Measurements from ENCODE around the gene REEP5.
"Not testable (repeated sequence)": the region's sequence is repeated elsewhere in the genome, so short reads cannot be mapped to it uniquely, and the experiment has no call there.

REEP5 gene

GRCh38 chr5:112902561-112902960 lies 19.5 kb downstream of the REEP5 start:
- H3K9me3 ChIP-seq (ENCODE audit: control insufficient read depth in 1 of 2, low read length in 2 of 2), result no peaks in the 10 kb centered on the region
- no peak overlapping the region for H3K4me3 ChIP-seq (ENCODE audit: low read depth in 1 of 2, low read length in 2 of 2)
- H3K36me3 ChIP-seq (ENCODE audit: control insufficient read depth in 1 of 2, insufficient read depth in 2 of 2, low read length in 2 of 2), result peaks cover 25 to 39% of the 10 kb centered on the region in 2 donors
- no peak overlapping the region for H3K27ac ChIP-seq (ENCODE audit: low read depth, low read length)
- H3K4me1 ChIP-seq (ENCODE audit: control insufficient read depth in 1 of 2, insufficient read depth in 2 of 2, low read length in 2 of 2), result no peaks in the 10 kb centered on the region
- no peaks in the 10 kb centered on the region for H3K27me3 ChIP-seq (ENCODE audit: control insufficient read depth in 1 of 2, insufficient read depth in 2 of 2, low read length in 2 of 2)
- no peak overlapping the region for H3K9ac ChIP-seq (ENCODE audit: low read depth in 1 of 2, low read length in 2 of 2)

GRCh38 chr5:112895682-112896081 lies 26.3 kb downstream of the REEP5 start:
- no peaks in the 10 kb centered on the region for H3K27me3 ChIP-seq (ENCODE audit: control insufficient read depth in 1 of 2, insufficient read depth in 2 of 2, low read length in 2 of 2)
- no peak overlapping the region for H3K27ac ChIP-seq (ENCODE audit: low read depth, low read length)
- H3K9ac ChIP-seq (ENCODE audit: low read depth in 1 of 2, low read length in 2 of 2), result no peak overlapping the region
- H3K9me3 ChIP-seq (ENCODE audit: control insufficient read depth in 1 of 2, low read length in 2 of 2), result no peaks in the 10 kb centered on the region
- H3K36me3 ChIP-seq (ENCODE audit: control insufficient read depth in 1 of 2, insufficient read depth in 2 of 2, low read length in 2 of 2), result peaks cover 10 to 55% of the 10 kb centered on the region in 2 donors
- no peaks in the 10 kb centered on the region for H3K4me1 ChIP-seq (ENCODE audit: control insufficient read depth in 1 of 2, insufficient read depth in 2 of 2, low read length in 2 of 2)
- H3K4me3 ChIP-seq (ENCODE audit: low read depth in 1 of 2, low read length in 2 of 2), result no peak overlapping the region

- no peaks in the 10 kb centered on the region for H3K4me1 ChIP-seq (ENCODE audit: control insufficient read depth in 1 of 2, insufficient read depth in 2 of 2, low read length in 2 of 2)
- no peaks in the 10 kb centered on the region for H3K9me3 ChIP-seq (ENCODE audit: control insufficient read depth in 1 of 2, low read length in 2 of 2)
- H3K27ac ChIP-seq (ENCODE audit: low read depth, low read length), result no peak overlapping the region
- H3K36me3 ChIP-seq (ENCODE audit: control insufficient read depth in 1 of 2, insufficient read depth in 2 of 2, low read length in 2 of 2), result peaks cover 2 to 43% of the 10 kb centered on the region in 2 donors
- H3K9ac ChIP-seq (ENCODE audit: low read depth in 1 of 2, low read length in 2 of 2), result no peak overlapping the region
- H3K4me3 ChIP-seq (ENCODE audit: low read depth in 1 of 2, low read length in 2 of 2), result no peak overlapping the region
- H3K27me3 ChIP-seq (ENCODE audit: control insufficient read depth in 1 of 2, insufficient read depth in 2 of 2, low read length in 2 of 2), result no peaks in the 10 kb centered on the region
Measured at GRCh38 chr5:112892776-112893175, 29.3 kb downstream of the REEP5 start.

GRCh38 chr5:112892066-112892465 lies 30.0 kb downstream of the REEP5 start:
- not testable (repeated sequence) for H3K27me3 ChIP-seq (ENCODE audit: control insufficient read depth in 1 of 2, insufficient read depth in 2 of 2, low read length in 2 of 2); H3K4me3 ChIP-seq (ENCODE audit: low read depth in 1 of 2, low read length in 2 of 2); H3K9ac ChIP-seq (ENCODE audit: low read depth in 1 of 2, low read length in 2 of 2); H3K27ac ChIP-seq (ENCODE audit: low read depth, low read length); H3K9me3 ChIP-seq (ENCODE audit: control insufficient read depth in 1 of 2, low read length in 2 of 2); H3K4me1 ChIP-seq (ENCODE audit: control insufficient read depth in 1 of 2, insufficient read depth in 2 of 2, low read length in 2 of 2)
- H3K36me3 ChIP-seq (ENCODE audit: control insufficient read depth in 1 of 2, insufficient read depth in 2 of 2, low read length in 2 of 2), result peaks cover 2 to 43% of the 10 kb centered on the region in 2 donors

- Histone ChIP-seq H3K4me3 (ENCODE audit: low read depth in 1 of 2, low read length in 2 of 2) (no peak overlapping the region), H3K9me3 (ENCODE audit: control insufficient read depth in 1 of 2, low read length in 2 of 2) (no peaks in the 10 kb centered on the region), H3K27ac (ENCODE audit: low read depth, low read length) (no peak overlapping the region), H3K36me3 (ENCODE audit: control insufficient read depth in 1 of 2, insufficient read depth in 2 of 2, low read length in 2 of 2) (peaks cover 4 to 62% of the 10 kb centered on the region in 2 donors), H3K9ac (ENCODE audit: low read depth in 1 of 2, low read length in 2 of 2) (no peak overlapping the region), H3K4me1 (ENCODE audit: control insufficient read depth in 1 of 2, insufficient read depth in 2 of 2, low read length in 2 of 2) (no peaks in the 10 kb centered on the region), H3K27me3 (ENCODE audit: control insufficient read depth in 1 of 2, insufficient read depth in 2 of 2, low read length in 2 of 2) (no peaks in the 10 kb centered on the region)
Measured at GRCh38 chr5:112886975-112887374, 35.1 kb downstream of the REEP5 start.

- no peaks in the 10 kb centered on the region for H3K4me1 ChIP-seq (ENCODE audit: control insufficient read depth in 1 of 2, insufficient read depth in 2 of 2, low read length in 2 of 2)
- no peaks in the 10 kb centered on the region for H3K27me3 ChIP-seq (ENCODE audit: control insufficient read depth in 1 of 2, insufficient read depth in 2 of 2, low read length in 2 of 2)
- H3K9me3 ChIP-seq (ENCODE audit: control insufficient read depth in 1 of 2, low read length in 2 of 2), result no peaks in the 10 kb centered on the region
- H3K9ac ChIP-seq (ENCODE audit: low read depth in 1 of 2, low read length in 2 of 2), result no peak overlapping the region
- H3K27ac ChIP-seq (ENCODE audit: low read depth, low read length), result no peak overlapping the region
- H3K36me3 ChIP-seq (ENCODE audit: control insufficient read depth in 1 of 2, insufficient read depth in 2 of 2, low read length in 2 of 2), result peaks cover 7 to 65% of the 10 kb centered on the region in 2 donors
- no peak overlapping the region for H3K4me3 ChIP-seq (ENCODE audit: low read depth in 1 of 2, low read length in 2 of 2)
Measured at GRCh38 chr5:112885001-112885400, 37.0 kb downstream of the REEP5 start.

- Histone ChIP-seq H3K4me3 (ENCODE audit: low read depth in 1 of 2, low read length in 2 of 2) (no peak overlapping the region), H3K36me3 (ENCODE audit: control insufficient read depth in 1 of 2, insufficient read depth in 2 of 2, low read length in 2 of 2) (peaks cover 8 to 72% of the 10 kb centered on the region in 2 donors), H3K27me3 (ENCODE audit: control insufficient read depth in 1 of 2, insufficient read depth in 2 of 2, low read length in 2 of 2) (no peaks in the 10 kb centered on the region), H3K9ac (ENCODE audit: low read depth in 1 of 2, low read length in 2 of 2) (no peak overlapping the region), H3K27ac (ENCODE audit: low read depth, low read length) (no peak overlapping the region), H3K4me1 (ENCODE audit: control insufficient read depth in 1 of 2, insufficient read depth in 2 of 2, low read length in 2 of 2) (no peaks in the 10 kb centered on the region), H3K9me3 (ENCODE audit: control insufficient read depth in 1 of 2, low read length in 2 of 2) (no peaks in the 10 kb centered on the region)
Measured at GRCh38 chr5:112883192-112883591, 38.8 kb downstream of the REEP5 start.

GRCh38 chr5:112880219-112880964 lies 41.6 kb downstream of the REEP5 start:
- Histone ChIP-seq H3K4me3 (ENCODE audit: low read depth in 1 of 2, low read length in 2 of 2) (no peak overlapping the region), H3K9ac (ENCODE audit: low read depth in 1 of 2, low read length in 2 of 2) (no peak overlapping the region), H3K27me3 (ENCODE audit: control insufficient read depth in 1 of 2, insufficient read depth in 2 of 2, low read length in 2 of 2) (no peaks in the 10 kb centered on the region), H3K9me3 (ENCODE audit: control insufficient read depth in 1 of 2, low read length in 2 of 2) (no peaks in the 10 kb centered on the region), H3K4me1 (ENCODE audit: control insufficient read depth in 1 of 2, insufficient read depth in 2 of 2, low read length in 2 of 2) (no peaks in the 10 kb centered on the region), H3K36me3 (ENCODE audit: control insufficient read depth in 1 of 2, insufficient read depth in 2 of 2, low read length in 2 of 2) (peaks cover 13 to 67% of the 10 kb centered on the region in 2 donors), H3K27ac (ENCODE audit: low read depth, low read length) (no peak overlapping the region)

- H3K27me3 ChIP-seq (ENCODE audit: control insufficient read depth in 1 of 2, insufficient read depth in 2 of 2, low read length in 2 of 2), result no peaks in the 10 kb centered on the region
- H3K9ac ChIP-seq (ENCODE audit: low read depth in 1 of 2, low read length in 2 of 2), result no peak overlapping the region
- H3K27ac ChIP-seq (ENCODE audit: low read depth, low read length), result no peak overlapping the region
- no peaks in the 10 kb centered on the region for H3K9me3 ChIP-seq (ENCODE audit: control insufficient read depth in 1 of 2, low read length in 2 of 2)
- no peak overlapping the region for H3K4me3 ChIP-seq (ENCODE audit: low read depth in 1 of 2, low read length in 2 of 2)
- peaks cover 13 to 54% of the 10 kb centered on the region in 2 donors for H3K36me3 ChIP-seq (ENCODE audit: control insufficient read depth in 1 of 2, insufficient read depth in 2 of 2, low read length in 2 of 2)
- H3K4me1 ChIP-seq (ENCODE audit: control insufficient read depth in 1 of 2, insufficient read depth in 2 of 2, low read length in 2 of 2), result no peaks in the 10 kb centered on the region
Measured at GRCh38 chr5:112878760-112879159, 43.3 kb downstream of the REEP5 start.

GRCh38 chr5:112878101-112878500 lies 43.9 kb downstream of the REEP5 start:
- no peaks in the 10 kb centered on the region for H3K4me1 ChIP-seq (ENCODE audit: control insufficient read depth in 1 of 2, insufficient read depth in 2 of 2, low read length in 2 of 2)
- H3K9ac ChIP-seq (ENCODE audit: low read depth in 1 of 2, low read length in 2 of 2), result no peak overlapping the region
- no peaks in the 10 kb centered on the region for H3K9me3 ChIP-seq (ENCODE audit: control insufficient read depth in 1 of 2, low read length in 2 of 2)
- H3K4me3 ChIP-seq (ENCODE audit: low read depth in 1 of 2, low read length in 2 of 2), result no peak overlapping the region
- no peak overlapping the region for H3K27ac ChIP-seq (ENCODE audit: low read depth, low read length)
- no peaks in the 10 kb centered on the region for H3K27me3 ChIP-seq (ENCODE audit: control insufficient read depth in 1 of 2, insufficient read depth in 2 of 2, low read length in 2 of 2)
- H3K36me3 ChIP-seq (ENCODE audit: control insufficient read depth in 1 of 2, insufficient read depth in 2 of 2, low read length in 2 of 2), result peaks cover 13 to 50% of the 10 kb centered on the region in 2 donors

Data from duodenal mucosa (tissue), 2 donors.